GM21619 (cell line): Measurements from ENCODE around the gene CD4.

ENCODE experiments used
- ATAC-seq: cut with Tn5 transposase; IDR thresholded peaks from one replicate; pipeline ENCODE4 v1.9.1; 2021; ENCODE audit not compliant: unreplicated experiment

Gene CD4

DNA sequence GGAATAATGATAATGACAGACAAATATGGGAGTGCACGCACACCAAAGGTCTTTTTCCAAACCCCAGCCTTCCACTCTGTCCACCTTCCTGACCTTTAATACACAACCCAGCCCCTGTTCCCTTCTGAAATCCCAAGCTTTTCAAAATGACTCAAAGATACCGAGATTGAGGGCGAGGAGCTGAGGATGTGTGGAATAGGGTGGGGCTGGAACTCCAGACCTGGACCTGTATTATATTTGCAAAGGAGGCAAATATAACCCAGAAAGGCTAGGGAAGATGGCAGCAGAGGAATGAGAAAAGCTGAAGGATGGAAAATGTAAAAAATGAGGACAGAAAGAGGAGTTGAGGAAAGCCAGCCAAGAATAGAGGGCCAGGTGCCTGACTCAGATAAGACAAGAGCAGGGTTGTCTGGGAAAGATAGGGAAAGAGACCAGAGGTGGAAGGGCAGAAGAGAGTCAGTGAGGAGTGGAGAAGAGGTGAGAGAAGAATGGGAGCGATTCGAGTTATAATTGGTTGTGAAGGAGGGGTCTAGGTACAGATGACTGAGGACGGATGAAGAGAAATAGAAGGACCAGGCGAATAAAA, 24.2 kb upstream of the CD4 start:
- no peak for ATAC-seq

DNA sequence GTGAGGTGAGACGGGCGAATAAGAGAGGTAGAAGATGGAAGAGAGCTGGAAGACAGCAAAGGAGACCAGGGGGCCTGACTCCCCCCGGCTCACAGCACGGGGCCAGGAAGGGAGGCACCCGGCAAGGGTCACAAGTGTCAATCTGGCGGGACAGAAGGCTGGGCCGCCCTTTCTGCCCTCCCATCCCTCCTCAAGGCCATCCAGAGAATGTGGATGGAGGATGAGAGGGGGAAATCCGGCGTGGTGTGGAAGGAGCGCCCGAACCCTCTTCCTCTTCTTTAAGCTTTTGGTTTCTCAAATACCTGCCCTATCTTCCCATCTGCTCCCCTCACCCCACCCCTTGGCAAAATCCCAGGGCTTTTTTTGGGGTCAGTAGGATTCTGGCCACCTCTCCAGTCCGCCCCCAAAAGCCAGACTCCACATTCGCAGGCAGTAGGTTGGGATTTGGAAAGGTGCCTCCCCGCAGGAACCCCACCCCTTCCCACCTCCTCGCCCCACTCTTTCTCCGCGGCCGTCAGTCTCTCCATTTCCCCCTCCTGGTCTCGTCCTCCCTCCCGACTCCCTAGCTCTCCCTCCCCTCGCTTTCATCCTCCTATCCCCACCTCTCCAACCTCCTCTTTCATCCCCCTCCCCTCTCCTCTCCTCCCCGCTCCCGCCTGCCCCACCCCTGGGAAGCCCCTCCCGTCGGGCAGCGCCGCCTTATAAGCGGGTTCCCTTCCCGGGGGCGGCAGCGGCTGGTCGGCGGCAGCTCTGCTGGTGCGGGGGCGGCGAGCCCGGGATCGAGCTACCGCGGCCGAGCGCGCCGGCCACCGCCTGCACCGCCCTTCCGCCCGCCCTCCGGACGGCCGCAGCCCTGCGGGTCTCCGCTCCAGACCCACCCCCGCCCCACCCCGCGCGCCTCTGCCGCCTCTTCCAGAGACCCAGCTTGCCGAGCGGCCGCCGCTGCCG, 23.4 kb upstream of the CD4 start, which contains the start of gene PTMS:
TSS of gene PTMS (plus strand) at position 730 of the 948 bp plus-strand sequence. CDS start 343 bp downstream, outside the sequence.
- ATAC-seq, result peak; percentile 18

DNA sequence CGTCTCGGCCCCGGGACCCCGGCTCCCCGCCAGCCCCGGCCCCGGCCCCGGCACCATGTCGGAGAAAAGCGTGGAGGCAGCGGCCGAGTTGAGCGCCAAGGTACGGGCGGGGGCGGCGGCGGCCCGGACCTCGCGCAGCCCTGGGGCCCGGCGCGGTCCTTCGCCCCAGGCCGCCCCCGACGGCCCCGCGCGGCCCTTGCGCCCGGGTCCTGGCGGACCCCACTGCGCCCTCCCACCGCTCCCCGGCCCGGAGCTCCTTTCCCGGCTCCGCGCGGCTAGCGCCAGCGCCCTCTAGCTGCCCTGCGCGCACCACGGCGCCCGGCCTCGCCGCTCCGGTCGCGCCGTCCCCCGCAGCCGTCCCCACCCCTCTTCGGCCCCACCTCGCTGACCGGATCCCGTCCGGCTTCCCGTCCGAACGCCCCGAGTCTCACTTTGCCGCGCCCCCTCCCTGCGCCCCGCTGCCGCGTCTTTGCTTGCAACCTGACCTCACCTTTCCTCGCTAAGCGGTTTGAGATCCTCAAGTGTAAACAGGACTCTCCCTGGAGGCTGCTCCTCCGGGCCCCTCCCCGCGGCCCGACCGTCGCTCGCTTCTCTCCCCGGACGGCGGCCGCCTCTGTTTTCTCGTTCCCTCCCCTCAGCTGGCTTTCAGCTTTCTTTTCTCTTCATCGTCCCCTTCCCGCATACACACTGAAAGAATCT, 22.5 kb upstream of the CD4 start:
- ATAC-seq, result peak; percentile 45

DNA sequence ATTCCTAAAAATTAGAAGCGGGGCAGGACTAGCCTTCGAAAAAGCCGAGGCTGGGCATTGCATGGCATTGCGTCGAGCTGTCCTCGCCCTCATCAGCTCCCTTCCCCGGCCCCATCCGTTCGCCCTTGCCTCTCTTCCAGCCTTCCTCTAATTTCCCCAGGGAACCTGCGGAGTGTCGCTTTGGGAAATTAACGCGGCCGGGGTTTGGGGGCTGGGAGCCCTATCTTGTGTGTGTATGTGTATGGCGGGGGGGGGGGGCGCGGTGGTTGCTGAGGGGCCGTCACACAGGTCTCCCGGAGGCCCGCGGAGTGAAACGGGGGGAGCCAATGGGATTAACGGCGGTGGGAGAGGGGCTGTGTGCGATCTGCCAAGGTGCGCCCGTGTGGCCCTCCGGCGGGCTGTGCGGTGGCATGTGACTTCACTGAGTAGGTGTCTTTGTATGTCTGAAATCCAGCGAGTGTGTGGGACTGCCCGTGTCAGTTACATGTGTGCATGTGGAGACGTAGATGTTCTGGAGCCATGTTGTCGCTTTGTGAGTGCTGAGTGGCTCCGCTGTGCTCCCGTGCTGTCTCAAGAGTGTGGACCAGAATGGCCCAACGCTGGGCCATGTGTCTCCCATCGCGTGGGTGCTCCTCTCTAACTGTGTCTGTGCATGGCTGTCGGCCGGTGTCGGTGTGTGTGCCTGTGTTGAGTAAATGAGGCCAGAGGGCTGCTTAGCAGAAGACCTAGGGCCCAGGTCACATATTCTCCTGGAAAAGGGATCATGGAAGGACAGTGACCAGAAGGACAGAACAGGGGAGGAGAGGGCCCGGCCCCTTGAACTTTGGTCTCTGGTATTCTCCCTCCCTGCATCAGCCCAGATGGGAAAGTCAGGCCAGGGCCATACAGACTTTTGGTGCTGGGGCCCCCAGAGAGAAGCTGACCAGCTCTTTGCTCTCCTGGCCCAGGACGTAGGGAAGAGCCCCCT, 21.7 kb upstream of the CD4 start:
- no peak for ATAC-seq

DNA sequence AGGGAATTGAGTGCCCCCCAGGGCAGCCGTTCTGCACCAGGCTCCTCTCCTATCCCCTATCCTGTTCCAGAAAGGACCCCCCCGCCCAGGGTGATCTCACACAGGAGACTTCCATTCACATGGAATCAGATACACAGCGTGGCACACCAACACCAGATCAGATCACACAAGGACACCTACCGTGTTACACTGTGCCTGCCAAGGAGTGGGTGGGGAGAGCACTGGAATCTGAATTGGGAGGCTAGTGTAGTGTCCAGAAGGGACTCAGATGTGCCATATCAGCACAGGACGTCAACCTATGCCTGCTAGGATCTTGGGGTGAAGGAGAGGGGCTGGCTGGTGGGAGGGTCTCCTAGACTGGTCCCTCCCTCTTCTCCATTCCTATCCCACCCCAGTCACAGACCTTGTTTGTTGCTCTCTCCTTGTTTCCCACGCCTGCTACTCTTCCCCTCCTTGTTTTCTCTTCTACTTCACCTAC, 20.9 kb upstream of the CD4 start:
- ATAC-seq, result no peak

DNA sequence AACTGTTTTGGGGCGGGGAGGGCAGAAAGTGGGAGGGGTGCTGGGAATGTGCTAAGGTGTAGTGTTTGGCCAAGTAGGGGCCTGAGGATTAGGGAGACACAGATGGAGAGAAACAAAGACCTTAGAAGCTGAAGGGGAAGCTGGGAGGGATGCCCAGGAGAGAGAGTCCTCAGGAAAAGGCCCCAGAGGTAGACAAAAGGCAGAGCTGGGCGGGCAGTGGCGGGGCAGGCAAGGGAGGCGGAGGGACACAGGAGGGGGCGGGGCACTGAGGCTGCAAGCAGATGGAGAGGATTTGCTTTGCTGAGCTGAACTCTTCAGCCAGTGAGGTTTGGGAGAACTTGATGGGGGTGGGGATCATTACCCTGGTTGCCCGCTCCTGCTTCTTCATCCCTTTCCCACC, 20.3 kb upstream of the CD4 start:
- no peak for ATAC-seq

DNA sequence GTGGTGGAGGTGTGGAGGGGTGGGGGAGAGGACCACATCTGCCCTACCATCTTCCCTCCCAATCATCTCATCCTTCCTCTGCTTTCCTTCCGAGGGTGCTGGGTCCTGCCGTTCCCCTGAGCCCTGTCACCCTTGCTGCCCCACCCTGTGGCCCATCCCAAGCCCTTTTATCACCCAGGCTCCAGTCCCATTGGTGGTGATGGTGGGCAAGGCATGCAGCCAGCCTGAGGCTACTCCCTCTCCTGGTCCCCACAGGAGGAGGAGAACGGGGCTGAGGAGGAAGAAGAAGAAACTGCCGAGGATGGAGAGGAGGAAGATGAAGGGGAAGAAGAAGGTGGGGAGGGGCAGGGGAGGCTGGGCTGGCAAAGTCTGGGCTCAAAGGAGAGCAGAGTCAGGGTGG, 19.7 kb upstream of the CD4 start:
- ATAC-seq, result no peak

DNA sequence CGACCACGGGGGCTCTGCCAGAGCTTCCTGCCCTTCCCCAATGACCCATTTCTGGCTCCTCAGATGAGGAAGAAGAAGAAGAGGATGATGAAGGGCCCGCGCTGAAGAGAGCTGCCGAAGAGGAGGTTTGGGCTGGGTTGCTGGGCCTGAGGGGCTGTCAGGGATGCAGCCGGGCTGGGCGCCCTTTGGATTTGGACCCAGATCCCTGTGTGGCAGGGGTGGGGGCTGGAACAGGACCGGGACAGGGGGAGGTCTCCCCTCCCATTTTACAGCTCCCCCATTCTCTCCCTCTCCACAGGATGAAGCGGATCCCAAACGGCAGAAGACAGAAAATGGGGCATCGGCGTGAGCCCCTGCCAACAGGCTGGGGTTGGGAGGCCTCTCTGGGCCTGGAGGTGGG, 19.2 kb upstream of the CD4 start:
- ATAC-seq, result no peak

DNA sequence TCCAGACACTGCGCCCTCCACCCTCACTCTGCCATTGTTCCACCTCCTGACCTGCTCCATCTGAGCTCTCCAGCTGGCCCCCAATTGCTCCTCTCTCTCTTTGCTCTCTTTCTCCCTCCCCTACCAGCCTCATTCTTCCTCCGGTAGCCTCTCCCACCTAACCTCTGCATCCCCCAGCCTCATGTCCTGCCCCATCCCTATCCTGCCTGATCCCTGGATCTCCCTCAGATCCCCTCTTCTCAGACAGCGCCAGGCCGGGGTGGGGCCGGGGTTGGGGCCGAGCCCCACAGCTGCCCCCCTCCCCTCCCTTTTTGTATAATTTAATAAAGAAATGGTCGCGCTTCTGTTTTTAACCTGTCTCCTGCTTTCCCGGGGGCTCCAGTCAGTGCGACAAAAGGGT, 18.7 kb upstream of the CD4 start:
- ATAC-seq, result no peak

DNA sequence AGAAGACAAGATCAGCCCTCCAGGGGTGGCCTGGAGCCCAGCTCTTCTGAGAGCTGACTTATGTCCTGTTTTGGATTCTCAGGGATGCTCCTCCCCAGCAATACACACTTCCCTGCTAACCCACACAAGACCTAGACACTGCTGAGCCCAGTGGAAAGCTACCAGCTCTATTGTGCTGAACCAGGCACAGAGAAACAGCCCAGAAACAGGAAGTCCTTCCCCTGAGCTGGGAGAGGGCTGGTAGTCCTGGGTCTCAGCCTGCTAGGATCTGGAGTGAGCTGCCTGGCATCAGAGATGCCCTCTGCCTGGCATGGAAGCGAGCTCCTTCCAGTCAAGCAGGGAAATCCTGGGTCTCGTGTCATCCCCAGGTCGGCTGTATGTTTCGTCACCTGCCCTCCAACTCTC, 18.2 kb upstream of the CD4 start:
- ATAC-seq, result no peak

DNA sequence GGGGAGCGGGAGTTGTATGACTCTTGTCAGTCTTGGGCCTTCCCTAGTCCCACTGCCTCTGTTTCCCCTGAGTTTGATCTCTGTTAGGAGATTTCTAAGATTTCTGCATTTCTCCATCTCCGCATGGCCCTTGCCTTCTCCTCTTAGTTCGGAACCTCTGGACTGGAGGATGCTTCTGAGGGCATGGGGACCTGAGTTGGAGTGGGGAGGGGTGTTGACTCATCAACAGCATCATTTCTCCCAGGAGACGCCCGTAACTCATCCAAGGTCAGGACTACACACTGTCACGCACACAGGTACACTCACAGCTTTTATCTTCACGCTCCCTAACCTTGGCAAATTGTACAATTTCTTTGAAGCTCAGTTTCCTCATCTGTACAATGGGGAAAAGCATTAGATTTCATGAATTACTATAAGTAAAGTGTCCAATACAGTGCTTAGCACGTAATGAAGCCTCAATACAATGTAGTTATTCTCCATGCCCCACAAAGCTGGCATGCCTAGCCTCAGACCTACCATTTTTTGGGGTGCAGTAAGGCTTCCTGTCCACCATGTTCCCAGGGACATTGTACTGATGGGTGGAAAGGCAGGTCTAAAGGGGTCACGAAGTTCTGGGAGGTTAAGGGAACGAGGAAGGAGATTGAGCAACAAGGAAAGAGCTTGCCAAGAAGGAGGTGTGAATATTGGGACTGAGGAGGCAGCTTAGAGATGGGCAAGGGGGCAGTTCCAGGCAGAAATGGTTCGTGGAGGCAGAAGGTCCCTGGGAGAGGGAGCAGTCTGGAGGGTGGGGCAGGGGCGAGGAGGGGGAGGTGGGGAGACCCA, 17.6 kb upstream of the CD4 start:
- ATAC-seq, result no peak

DNA sequence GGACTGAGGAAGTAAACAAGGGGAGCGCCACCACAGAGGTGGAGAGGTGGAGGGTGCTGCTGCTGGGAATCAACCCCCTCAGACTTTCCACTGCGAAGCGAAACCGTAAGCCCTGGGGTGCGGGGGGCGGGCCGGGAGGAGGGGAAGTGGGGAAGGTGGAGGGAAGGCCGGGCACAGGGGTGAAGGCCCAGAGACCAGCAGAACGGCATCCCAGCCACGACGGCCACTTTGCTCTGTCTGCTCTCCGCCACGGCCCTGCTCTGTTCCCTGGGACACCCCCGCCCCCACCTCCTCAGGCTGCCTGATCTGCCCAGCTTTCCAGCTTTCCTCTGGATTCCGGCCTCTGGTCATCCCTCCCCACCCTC, 17.0 kb upstream of the CD4 start, which contains the start of gene LAG3:
TSS of gene LAG3 (plus strand) at position 190 of the 365 bp plus-strand sequence. CDS start 333 bp downstream, outside the sequence.
- ATAC-seq, result no peak

DNA sequence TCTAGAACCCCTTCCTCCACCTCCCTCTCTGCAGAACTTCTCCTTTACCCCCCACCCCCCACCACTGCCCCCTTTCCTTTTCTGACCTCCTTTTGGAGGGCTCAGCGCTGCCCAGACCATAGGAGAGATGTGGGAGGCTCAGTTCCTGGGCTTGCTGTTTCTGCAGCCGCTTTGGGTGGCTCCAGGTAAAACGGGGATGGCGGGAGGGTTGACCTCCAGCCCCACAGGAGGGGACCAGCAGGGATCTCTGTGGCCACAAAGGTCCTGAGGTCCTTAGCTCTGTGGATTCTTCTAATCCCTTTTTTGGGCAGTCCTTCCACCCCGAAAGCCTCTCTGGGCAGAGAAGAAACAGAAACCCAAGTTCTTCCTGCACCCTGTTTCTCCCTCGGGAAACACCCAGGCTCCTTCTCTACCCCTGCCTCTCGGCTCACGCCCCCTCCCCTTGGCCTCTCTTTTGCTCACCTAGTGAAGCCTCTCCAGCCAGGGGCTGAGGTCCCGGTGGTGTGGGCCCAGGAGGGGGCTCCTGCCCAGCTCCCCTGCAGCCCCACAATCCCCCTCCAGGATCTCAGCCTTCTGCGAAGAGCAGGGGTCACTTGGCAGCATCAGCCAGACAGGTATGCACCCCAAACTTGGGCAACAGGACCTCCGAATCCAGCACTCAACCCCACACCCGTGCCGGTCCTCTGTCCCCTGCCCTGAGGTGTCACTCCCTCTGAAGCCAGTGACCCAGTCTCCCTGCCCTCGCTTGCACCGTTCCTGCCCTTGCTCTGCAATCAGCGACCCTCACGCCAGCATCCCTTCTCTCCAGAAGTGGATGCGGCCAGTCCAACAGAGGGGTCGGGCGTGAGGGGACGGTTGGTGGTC, 16.4 kb upstream of the CD4 start:
- ATAC-seq, result no peak

DNA sequence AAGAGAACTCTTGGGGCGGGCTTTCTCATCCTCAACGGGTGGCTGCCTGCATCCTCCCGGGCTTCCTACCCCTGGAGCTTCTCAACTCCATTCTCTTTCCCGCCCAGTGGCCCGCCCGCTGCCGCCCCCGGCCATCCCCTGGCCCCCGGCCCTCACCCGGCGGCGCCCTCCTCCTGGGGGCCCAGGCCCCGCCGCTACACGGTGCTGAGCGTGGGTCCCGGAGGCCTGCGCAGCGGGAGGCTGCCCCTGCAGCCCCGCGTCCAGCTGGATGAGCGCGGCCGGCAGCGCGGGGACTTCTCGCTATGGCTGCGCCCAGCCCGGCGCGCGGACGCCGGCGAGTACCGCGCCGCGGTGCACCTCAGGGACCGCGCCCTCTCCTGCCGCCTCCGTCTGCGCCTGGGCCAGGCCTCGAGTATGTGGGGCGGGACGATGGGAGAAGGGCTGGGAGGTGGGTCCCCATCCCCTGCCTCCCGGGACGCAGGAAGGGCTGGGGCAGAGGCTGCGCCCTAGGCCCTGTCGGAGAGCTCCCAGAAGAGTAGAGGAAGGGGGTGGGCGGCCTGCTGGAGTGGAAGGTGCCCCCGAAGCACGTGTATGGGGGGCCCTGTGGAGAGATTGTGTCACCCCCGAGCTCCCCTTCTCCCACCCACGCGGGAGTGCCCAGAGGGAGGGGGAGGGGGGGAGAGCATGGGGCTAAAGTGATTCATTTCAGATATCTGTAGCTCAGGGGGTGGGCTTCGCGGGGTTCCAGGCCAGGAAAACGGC, 15.6 kb upstream of the CD4 start:
- ATAC-seq, result no peak

DNA sequence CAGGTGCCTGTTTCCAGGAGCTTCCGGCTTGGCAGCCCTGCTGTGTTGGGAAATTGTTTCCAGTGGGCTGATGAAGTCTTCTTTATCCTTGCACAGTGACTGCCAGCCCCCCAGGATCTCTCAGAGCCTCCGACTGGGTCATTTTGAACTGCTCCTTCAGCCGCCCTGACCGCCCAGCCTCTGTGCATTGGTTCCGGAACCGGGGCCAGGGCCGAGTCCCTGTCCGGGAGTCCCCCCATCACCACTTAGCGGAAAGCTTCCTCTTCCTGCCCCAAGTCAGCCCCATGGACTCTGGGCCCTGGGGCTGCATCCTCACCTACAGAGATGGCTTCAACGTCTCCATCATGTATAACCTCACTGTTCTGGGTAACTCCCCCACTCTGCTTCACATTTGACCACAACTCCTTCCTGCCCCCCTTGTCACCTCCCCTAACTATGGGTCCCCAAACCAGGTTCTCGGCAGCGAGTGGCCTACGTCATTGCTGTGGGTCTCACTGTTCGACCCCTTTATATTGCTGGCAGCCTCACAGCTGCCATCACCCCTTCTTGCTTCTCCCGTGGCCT, 14.7 kb upstream of the CD4 start:
- no peak for ATAC-seq

DNA sequence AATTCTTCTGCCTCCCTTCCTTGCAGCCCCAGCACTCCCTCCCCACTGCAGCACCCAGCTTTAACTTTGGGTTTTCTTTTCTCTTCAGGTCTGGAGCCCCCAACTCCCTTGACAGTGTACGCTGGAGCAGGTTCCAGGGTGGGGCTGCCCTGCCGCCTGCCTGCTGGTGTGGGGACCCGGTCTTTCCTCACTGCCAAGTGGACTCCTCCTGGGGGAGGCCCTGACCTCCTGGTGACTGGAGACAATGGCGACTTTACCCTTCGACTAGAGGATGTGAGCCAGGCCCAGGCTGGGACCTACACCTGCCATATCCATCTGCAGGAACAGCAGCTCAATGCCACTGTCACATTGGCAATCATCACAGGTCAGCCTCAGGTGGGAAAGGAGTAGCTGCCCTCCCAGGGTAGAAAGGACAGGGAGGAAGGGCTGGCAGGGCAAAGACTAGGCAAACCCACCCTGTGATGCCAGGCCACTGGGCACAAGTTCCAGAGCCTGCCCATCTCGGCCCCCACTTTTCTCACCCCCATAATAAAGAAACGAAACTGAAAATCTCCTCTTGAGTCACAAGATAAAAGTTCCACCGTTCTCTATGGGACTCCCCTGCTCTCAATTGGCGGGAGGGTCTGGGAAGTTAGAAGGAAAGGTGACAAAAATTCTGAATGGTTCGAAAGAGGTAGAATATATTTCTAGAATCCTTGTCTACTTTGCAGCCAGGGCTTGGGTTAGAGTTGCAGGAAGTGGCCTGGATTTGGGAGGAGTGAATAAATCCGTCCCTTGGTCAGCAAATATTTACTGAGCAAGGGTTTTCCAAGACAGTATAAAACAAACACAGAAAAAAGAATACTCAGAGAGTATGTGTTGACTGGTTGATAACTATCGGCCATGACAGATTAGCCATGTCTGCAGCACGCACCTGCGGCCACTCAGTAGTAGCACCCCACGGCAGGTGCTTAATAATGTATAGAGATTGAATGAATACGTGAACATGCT, 13.8 kb upstream of the CD4 start:
- no peak for ATAC-seq
